ENCODE data around the gene SPACA4.

The SPACA4 gene

GRCh38 chr19:48596679-48597465 lies 9.7 kb upstream of the SPACA4 start:
- peak; percentile 29 for DNase-seq (ENCODE audit: low spot score)

- peak; percentile 34 for DNase-seq (ENCODE audit: low spot score)
Measured at GRCh38 chr19:48598996-48599700, 7.4 kb upstream of the SPACA4 start.

GRCh38 chr19:48600679-48601417 lies 5.7 kb upstream of the SPACA4 start:
- DNase-seq (ENCODE audit: low spot score) = peak; percentile 30

- DNase-seq (ENCODE audit: low spot score) = no peak
Measured at GRCh38 chr19:48603001-48603400, 3.5 kb upstream of the SPACA4 start.

GRCh38 chr19:48603449-48603848 lies 3.1 kb upstream of the SPACA4 start:
- peak; percentile 42 for DNase-seq (ENCODE audit: low spot score)

GRCh38 chr19:48603850-48604249 lies 2.7 kb upstream of the SPACA4 start:
- no peak for DNase-seq (ENCODE audit: low spot score)

GRCh38 chr19:48607359-48607755 lies 815 bp downstream of the SPACA4 start:
- DNase-seq (ENCODE audit: low spot score) = no peak

GRCh38 chr19:48608798-48609263 lies 2.3 kb downstream of the SPACA4 start:
- peak; percentile 86 for DNase-seq (ENCODE audit: low spot score)

GRCh38 chr19:48609571-48610108 lies 3.1 kb downstream of the SPACA4 start:
- DNase-seq (ENCODE audit: low spot score) = no peak

- no peak for DNase-seq (ENCODE audit: low spot score)
Measured at GRCh38 chr19:48611872-48612271, 5.3 kb downstream of the SPACA4 start.

- peak; percentile 52 for DNase-seq (ENCODE audit: low spot score)
Measured at GRCh38 chr19:48613024-48613851, 6.7 kb downstream of the SPACA4 start.

GRCh38 chr19:48613852-48614435 lies 7.4 kb downstream of the SPACA4 start:
- DNase-seq (ENCODE audit: low spot score) = peak; percentile 53

GRCh38 chr19:48614436-48615230 lies 8.1 kb downstream of the SPACA4 start, which contains the start of gene FAM83E:
Gene FAM83E, minus strand, starts transcription at chr19:48615076. Its CDS starts 1,704 bp downstream, at chr19:48613372.
- DNase-seq (ENCODE audit: low spot score) = peak; percentile 47

GRCh38 chr19:48615231-48616040 lies 8.9 kb downstream of the SPACA4 start:
- DNase-seq (ENCODE audit: low spot score) = no peak

- no peak for DNase-seq (ENCODE audit: low spot score)
Measured at GRCh38 chr19:48616041-48616436, 9.5 kb downstream of the SPACA4 start.

- no peak for DNase-seq (ENCODE audit: low spot score)
Measured at GRCh38 chr19:48616491-48617056, 10.0 kb downstream of the SPACA4 start.

- no peak for DNase-seq (ENCODE audit: low spot score)
Measured at GRCh38 chr19:48617146-48617937, 10.8 kb downstream of the SPACA4 start.
